Cardiac muscle cell (in vitro differentiated cells and primary cell): Measurements from ENCODE around the gene STX4. TPM values are rescaled to one million over a fixed set of nuclear protein-coding genes. Genes with fewer than 3 reads are reported as not detected.

Source experiments
- DNase-seq, 2 donors: peaks; one replicate each; pipeline versions ENCODE4 v3.0.0 to v3.0.0-alpha.2; 2010 to 2017; ENCODE audit warnings: low read depth in 1 of 2, low spot score in 1 of 2
- H3K27ac ChIP-seq: fragments of 200-600 bp; sonication (generic); 2 replicates; pipeline ENCODE4 v1.5.1; 2016
- H3K27me3 ChIP-seq: fragments of 200-600 bp; sonication (generic); 2 replicates; pipeline ENCODE4 v1.6.0; 2016; ENCODE audit warnings: control low read depth
- H3K36me3 ChIP-seq: fragments of 200-600 bp; sonication (generic); 2 replicates; pipeline ENCODE4 v1.5.1; 2016; ENCODE audit warnings: control low read depth
- H3K4me1 ChIP-seq: fragments of 200-600 bp; sonication (generic); 2 replicates; pipeline ENCODE4 v1.8.1; 2017; ENCODE audit warnings: low read depth, mild to moderate bottlenecking, mixed run types
- H3K4me3 ChIP-seq: fragments of 200-600 bp; sonication (generic); 2 replicates; pipeline ENCODE4 v1.5.1; 2016; ENCODE audit warnings: mild to moderate bottlenecking
- H3K9me3 ChIP-seq: fragments of 200-600 bp; sonication (generic); 2 replicates; pipeline ENCODE4 v1.5.1; 2017; ENCODE audit warnings: low read depth, mild to moderate bottlenecking, control low read depth
- polyA plus RNA-seq: library from polyadenylated mRNA; unstranded; fragments of >200 nt; fragmentation: Nextera tagmentation; extraction: Ambion mirVana; gene quantifications from 2 replicates; pipeline ENCODE4 v1.2.1, GENCODE V29; 2016
- total RNA-seq: library from RNA; depleted of rRNA; stranded (reverse); fragments of >200 nt; gene quantifications from 2 replicates; pipeline ENCODE4 v1.2.3, GENCODE V29; 2016
- TF ChIP-seq, protein P1 (sequence below): IDR thresholded peaks from 2 replicates; pipeline ENCODE4 v1.5.1; 2012; ENCODE audit warnings: low read depth, mild to moderate bottlenecking, low read length

STX4 gene
- total and polyA plus RNA-seq, 2 experiments from 2014 or later = 25.3 to 53.2 TPM

DNA sequence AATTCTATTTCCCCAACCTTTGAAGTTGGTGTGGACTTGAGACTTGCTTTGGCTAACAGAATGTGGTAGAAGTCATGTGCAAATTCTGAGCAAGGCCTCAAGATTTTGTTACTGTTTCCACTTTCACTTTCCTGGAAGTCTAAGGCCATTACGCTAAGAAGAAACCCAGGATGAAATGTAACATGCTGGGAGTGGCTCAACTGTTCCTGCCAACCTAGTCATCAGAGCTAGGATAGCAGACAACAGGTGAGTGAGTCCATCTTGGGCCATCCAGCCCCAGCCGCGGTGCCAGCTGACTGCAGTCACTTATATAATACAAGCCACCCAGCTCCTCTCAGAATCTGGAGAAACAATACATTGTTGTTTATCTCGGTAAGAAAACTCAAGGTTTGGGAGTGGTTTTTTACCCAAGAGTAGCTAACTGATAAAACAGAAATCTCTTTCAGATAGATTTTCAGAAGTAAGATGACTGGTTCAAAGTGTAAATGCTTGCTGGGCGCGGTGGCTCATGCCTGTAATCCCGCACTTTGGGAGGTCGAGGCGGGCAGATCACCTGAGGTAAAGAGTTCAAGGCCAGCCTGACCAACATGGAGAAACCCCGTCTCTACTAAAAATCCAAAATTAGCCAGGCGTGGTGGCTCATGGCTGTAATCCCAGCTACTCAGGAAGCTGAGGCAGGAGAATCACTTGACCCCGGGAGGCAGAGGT, 10.7 kb upstream of the STX4 start:
- no peaks in the 10 kb centered on the region for H3K9me3 ChIP-seq
- H3K36me3 ChIP-seq = no peaks in the 10 kb centered on the region
- no peaks in the 10 kb centered on the region for H3K27me3 ChIP-seq
- H3K4me1 ChIP-seq = no peaks in the 10 kb centered on the region
- H3K27ac ChIP-seq = no peak overlapping the region
- TF ChIP-seq, protein P1, sequence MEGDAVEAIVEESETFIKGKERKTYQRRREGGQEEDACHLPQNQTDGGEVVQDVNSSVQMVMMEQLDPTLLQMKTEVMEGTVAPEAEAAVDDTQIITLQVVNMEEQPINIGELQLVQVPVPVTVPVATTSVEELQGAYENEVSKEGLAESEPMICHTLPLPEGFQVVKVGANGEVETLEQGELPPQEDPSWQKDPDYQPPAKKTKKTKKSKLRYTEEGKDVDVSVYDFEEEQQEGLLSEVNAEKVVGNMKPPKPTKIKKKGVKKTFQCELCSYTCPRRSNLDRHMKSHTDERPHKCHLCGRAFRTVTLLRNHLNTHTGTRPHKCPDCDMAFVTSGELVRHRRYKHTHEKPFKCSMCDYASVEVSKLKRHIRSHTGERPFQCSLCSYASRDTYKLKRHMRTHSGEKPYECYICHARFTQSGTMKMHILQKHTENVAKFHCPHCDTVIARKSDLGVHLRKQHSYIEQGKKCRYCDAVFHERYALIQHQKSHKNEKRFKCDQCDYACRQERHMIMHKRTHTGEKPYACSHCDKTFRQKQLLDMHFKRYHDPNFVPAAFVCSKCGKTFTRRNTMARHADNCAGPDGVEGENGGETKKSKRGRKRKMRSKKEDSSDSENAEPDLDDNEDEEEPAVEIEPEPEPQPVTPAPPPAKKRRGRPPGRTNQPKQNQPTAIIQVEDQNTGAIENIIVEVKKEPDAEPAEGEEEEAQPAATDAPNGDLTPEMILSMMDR = no peak
- no peak overlapping the region for H3K4me3 ChIP-seq
- DNase-seq = no peak

DNA sequence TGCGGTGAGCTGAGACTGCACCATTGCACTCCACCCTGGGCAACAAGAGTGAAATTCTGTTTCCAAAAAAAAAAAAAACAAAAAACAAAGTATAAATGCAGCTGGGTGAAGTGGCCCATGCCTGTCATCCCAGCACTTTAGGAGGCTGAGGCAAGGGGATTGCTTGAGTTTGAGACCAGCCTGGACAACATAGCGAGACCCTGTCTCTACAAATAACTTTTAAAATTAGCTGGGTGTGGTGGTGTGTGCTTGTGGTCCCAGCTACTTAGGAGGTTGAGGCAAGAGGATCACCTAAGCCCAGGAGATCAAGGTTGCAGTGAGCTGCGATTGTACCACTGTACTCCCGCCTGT, 10.1 kb upstream of the STX4 start:
- Histone ChIP-seq H3K9me3 (no peaks in the 10 kb centered on the region), H3K4me1 (no peaks in the 10 kb centered on the region), H3K36me3 (no peaks in the 10 kb centered on the region), H3K27ac (no peak overlapping the region), H3K4me3 (no peak overlapping the region), H3K27me3 (no peaks in the 10 kb centered on the region)
- TF ChIP-seq, protein P1 = no peak
- no peak for DNase-seq

DNA sequence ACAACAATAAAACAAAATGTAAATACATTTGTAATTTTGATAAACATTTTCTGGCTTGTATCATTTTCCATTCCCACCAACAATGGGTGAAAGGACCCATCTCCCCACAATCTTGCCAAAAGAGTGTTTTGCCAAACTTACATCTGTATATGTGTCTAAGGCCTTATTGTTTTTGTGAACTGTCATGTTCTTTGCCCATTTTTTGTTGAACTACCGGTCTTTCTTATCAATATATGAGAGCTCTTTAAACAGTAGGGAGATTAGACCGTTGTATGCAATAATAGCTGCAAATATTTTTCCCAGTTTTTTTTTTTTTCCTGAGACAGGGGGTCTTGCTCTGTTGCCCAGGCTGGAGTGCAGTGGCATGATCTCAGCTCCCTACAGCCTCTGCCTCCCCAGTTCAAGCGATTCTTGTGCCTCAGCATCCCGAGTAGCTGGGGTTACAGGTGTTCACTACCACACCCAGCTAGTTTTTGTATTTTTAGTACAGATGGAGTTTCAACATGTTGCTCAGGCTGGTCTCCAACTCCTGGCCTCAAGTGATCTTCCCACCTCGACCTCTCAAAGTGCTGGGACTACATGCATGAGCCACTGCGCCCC, 9.6 kb upstream of the STX4 start:
- H3K4me1 ChIP-seq = no peaks in the 10 kb centered on the region
- no peaks in the 10 kb centered on the region for H3K9me3 ChIP-seq
- no peak for DNase-seq
- H3K36me3 ChIP-seq = no peaks in the 10 kb centered on the region
- H3K27ac ChIP-seq = no peak overlapping the region
- H3K4me3 ChIP-seq = no peak overlapping the region
- H3K27me3 ChIP-seq = no peaks in the 10 kb centered on the region
- TF ChIP-seq, protein P1 = no peak

DNA sequence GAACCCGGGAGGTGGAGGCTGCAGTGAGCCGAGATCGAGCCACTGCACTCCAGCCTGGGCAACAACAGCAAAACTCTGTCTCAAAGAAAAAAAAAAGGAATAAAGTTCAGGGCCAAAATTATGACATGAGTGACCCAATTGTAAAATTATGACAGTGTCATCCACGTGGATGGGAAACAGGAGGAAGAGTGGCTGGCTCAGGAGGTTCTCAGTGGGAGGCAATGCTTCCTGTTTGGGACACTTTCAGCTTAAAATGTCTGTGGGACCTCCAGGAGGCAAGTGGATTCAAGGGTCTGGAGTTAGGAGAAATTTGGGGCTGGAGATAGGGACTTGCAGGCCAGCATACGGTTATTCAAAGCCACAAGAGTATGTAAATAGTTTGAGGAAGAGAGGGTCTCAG, 8.0 kb upstream of the STX4 start:
- no peak overlapping the region for H3K27ac ChIP-seq
- H3K36me3 ChIP-seq = no peaks in the 10 kb centered on the region
- TF ChIP-seq, protein P1 = no peak
- no peak overlapping the region for H3K4me3 ChIP-seq
- no peaks in the 10 kb centered on the region for H3K27me3 ChIP-seq
- no peak for DNase-seq
- H3K4me1 ChIP-seq = no peaks in the 10 kb centered on the region
- H3K9me3 ChIP-seq = no peaks in the 10 kb centered on the region

DNA sequence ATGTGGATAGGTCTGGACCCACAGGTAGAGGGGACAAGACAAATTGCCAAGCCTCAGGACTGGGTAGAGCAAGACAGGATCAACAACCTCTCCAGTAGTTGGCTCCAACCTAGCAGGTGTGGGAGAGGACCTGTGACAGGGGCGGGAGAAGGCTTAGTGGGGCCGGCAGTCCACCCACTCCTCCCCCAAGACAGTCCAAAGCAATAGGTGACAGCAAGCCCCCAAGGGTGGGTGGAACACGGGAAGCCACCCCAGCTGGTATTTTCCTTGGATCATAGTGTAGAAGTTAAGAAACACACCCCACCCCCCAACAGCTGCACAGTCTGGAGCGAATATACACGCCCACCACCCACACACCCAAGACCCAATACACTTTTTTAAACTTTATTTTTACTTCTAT, 4.1 kb upstream of the STX4 start:
- Histone ChIP-seq H3K27ac (no peak overlapping the region), H3K4me1 (no peaks in the 10 kb centered on the region), H3K4me3 (no peak overlapping the region), H3K36me3 (no peaks in the 10 kb centered on the region), H3K9me3 (no peaks in the 10 kb centered on the region), H3K27me3 (no peaks in the 10 kb centered on the region)
- TF ChIP-seq, protein P1 = no peak
- no peak for DNase-seq
